ENCODE results near the gene STARD9. TPM values are rescaled to one million over a fixed set of nuclear protein-coding genes. Genes with fewer than 3 reads are reported as not detected.
A peak's percentile ranks its signal among the peaks of the same experiment; 100 is the strongest.

STARD9 gene
- total and polyA plus RNA-seq, 9 of the 15 experiments (the other 6 are each of a cell fraction or from before 2014, with no cell fraction given) = 0.45 to 6.0 (median 3.6) TPM

DNA sequence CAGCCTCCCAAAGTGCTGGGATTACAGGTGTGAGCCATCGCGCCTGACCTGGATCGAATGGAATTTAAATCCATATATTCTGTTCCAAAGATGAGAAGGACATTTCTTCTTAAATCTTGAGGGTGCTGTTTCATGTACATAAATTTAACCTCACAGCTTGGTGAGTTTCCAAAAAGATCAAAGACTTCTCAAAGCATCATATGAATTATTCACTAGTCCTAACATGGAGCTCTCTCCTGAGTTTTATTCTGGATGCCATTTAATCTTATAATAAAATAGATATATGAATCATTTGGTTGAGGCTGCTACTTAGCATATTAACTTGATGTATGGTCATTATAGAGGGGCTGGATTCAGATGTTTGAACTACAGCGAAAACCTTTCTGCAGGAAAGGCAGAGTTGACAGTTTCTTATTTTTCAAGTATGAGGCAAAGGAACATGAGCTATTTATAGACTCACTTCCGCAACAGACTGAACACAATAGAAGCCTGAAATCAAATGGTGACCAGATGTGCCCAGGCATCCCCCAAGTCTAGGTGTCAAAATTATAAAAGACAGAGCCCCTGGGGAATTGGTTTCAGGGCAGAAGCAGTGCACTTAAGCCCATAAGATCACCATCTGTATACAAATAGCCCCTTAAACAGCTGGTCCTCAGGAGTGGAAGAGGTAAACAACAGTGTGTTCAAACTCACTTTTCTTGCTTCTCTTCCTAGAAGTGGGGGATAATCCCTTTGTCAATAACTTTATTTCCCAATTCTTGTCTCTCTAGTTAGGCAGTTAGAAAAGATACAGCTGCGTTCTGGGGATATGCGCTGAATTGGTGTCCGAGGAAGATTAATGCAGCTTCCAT lies 29.7 kb downstream of the STARD9 start:
- peak overlapping the region; percentile 28 for H3K4me2 ChIP-seq (ENCODE audit: insufficient read depth, low read length)
- 58% methylated on average over 8 of the region's 8 CpGs for WGBS (ENCODE audit: insufficient coverage, low coverage, missing lambda C conversion rate)
- no peaks in the 10 kb centered on the region for H3K27me3 ChIP-seq (ENCODE audit: control insufficient read depth in 2 of 2, insufficient read depth in 2 of 2, low read length in 2 of 2)
- ChIA-PET POLR2A (interaction anchor here (0.6 to 4.1 kb wide), 4 partner anchors 11 to 161 kb away, joined by 3 to 16 read pairs (median 3); no protein-coding TSS in a partner anchor), CTCF (ENCODE audit: low intra/inter-chr PET ratio) (interaction anchor here (0.6 kb wide), 1 partner anchor 37 kb away, joined by 3 read pairs; no protein-coding TSS in a partner anchor)
- peaks cover 3 to 26% of the 10 kb centered on the region in 2 experiments; a peak in 3 of 5 replicates for H3K4me1 ChIP-seq (replicated peaks in 1 of 2; ENCODE audit: control insufficient read depth in 2 of 2, insufficient read depth in 2 of 2, low read length in 2 of 2)
- H3K79me2 ChIP-seq (ENCODE audit: control insufficient read depth, insufficient read depth, low read length) = no peaks in the 10 kb centered on the region
- no peaks in the 10 kb centered on the region for H3K9me3 ChIP-seq (replicated peaks; ENCODE audit: control insufficient read depth, insufficient read depth, low read depth, low read length)
- no peaks in the 10 kb centered on the region for H4K20me1 ChIP-seq (replicated peaks; ENCODE audit: control insufficient read depth, insufficient read depth, low read length)
- ATAC-seq (no peak; the same call in 2 of the 3 replicates), FAIRE-seq (no peak), DNase-seq (ENCODE audit: extremely low read depth in 1 of 4, low spot score in 3 of 4) (no peak)
- peak overlapping the region; percentile 39; the same call in 1 of the 3 replicates for H3K27ac ChIP-seq (ENCODE audit: extremely low read depth, low read depth, low read length)
- H3K9me1 ChIP-seq (ENCODE audit: control insufficient read depth, insufficient read depth, low read length) = no peaks in the 10 kb centered on the region
- intact Hi-C loops (cut with micrococcal nuclease) (no loop called here), in situ Hi-C loops (cut with MboI) (no loop called here)
- no peak overlapping the region for H3K4me3 ChIP-seq
- peak overlapping the region; percentile 66 for H2AFZ ChIP-seq (ENCODE audit: low read depth, low read length)
- no peaks in the 10 kb centered on the region for H3K36me3 ChIP-seq (ENCODE audit: control insufficient read depth, insufficient read depth, low read length)
- BruUV-seq (replicated peaks) = no TSS peak
- peak overlapping the region in 1 of 2 experiments; percentile 20; a peak in 1 of 4 replicates for H3K9ac ChIP-seq (ENCODE audit: insufficient read depth in 1 of 2, low read depth in 2 of 2, low read length in 2 of 2)
- no peak for TF ChIP-seq MTA3 (IDR thresholded peaks at IDR 0.05; ENCODE audit: borderline replicate concordance)
- TF ChIP-seq HDAC8 (tag; IDR thresholded peaks at IDR 0.05) = no peak
- peak; percentile 45 to 52; a peak in 2 of 4 replicates for TF ChIP-seq FOXK2 (conservative IDR thresholded peaks at IDR 0.05 in 1 of 2, IDR thresholded peaks at IDR 0.05 in 1 of 2; ENCODE audit: low read depth in 2 of 2)
- TF ChIP-seq ZZZ3 (IDR thresholded peaks at IDR 0.05) = no peak
- no peak for TF ChIP-seq MAFK (IDR thresholded peaks at IDR 0.05; ENCODE audit: low read length)
- TF ChIP-seq ZNF217 (CRISPR knock-in tag; IDR thresholded peaks at IDR 0.05) = no peak
- TF ChIP-seq, protein P1, sequence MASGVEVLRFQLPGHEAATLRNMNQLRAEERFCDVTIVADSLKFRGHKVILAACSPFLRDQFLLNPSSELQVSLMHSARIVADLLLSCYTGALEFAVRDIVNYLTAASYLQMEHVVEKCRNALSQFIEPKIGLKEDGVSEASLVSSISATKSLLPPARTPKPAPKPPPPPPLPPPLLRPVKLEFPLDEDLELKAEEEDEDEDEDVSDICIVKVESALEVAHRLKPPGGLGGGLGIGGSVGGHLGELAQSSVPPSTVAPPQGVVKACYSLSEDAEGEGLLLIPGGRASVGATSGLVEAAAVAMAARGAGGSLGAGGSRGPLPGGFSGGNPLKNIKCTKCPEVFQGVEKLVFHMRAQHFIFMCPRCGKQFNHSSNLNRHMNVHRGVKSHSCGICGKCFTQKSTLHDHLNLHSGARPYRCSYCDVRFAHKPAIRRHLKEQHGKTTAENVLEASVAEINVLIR (CRISPR knock-in tag; IDR thresholded peaks at IDR 0.05) = no peak
- no peak for TF ChIP-seq L3MBTL2 (IDR thresholded peaks at IDR 0.05)
- TF ChIP-seq MEF2A (IDR thresholded peaks at IDR 0.05; ENCODE audit: control insufficient read depth, low read depth, low read length) = peak; percentile 92
- peak; percentile 80 for TF ChIP-seq ZKSCAN8 (CRISPR knock-in tag; IDR thresholded peaks at IDR 0.05)
- TF ChIP-seq ARID2 (IDR thresholded peaks at IDR 0.05) = no peak
- TF ChIP-seq, protein P2, sequence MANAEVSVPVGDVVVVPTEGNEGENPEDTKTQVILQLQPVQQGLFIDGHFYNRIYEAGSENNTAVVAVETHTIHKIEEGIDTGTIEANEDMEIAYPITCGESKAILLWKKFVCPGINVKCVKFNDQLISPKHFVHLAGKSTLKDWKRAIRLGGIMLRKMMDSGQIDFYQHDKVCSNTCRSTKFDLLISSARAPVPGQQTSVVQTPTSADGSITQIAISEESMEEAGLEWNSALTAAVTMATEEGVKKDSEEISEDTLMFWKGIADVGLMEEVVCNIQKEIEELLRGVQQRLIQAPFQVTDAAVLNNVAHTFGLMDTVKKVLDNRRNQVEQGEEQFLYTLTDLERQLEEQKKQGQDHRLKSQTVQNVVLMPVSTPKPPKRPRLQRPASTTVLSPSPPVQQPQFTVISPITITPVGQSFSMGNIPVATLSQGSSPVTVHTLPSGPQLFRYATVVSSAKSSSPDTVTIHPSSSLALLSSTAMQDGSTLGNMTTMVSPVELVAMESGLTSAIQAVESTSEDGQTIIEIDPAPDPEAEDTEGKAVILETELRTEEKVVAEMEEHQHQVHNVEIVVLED (CRISPR knock-in tag; IDR thresholded peaks at IDR 0.05) = no peak
- TF ChIP-seq PML (IDR thresholded peaks at IDR 0.05; ENCODE audit: low read length) = no peak
- TF ChIP-seq, protein P3, sequence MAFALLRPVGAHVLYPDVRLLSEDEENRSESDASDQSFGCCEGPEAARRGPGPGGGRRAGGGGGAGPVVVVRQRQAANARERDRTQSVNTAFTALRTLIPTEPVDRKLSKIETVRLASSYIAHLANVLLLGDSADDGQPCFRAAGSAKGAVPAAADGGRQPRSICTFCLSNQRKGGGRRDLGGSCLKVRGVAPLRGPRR (CRISPR knock-in tag; IDR thresholded peaks at IDR 0.05) = no peak
- TF ChIP-seq MEF2D (tag; conservative IDR thresholded peaks at IDR 0.05; ENCODE audit: low read depth) = 0 out of 2 replicates have a peak, but pooled peaks have one; percentile 48
- no peak for TF ChIP-seq SUPT5H (IDR thresholded peaks at IDR 0.05)
- TF ChIP-seq SMAD2 (IDR thresholded peaks at IDR 0.05; ENCODE audit: low read depth, low read length) = no peak
- peak in 1 of 2 experiments; percentile 70; a peak in 1 of 4 replicates for TF ChIP-seq FOXA3 (CRISPR knock-in tag; conservative IDR thresholded peaks at IDR 0.05 in 1 of 2, IDR thresholded peaks at IDR 0.05 in 1 of 2)
- TF ChIP-seq CAMTA2 (CRISPR knock-in tag; conservative IDR thresholded peaks at IDR 0.05) = no peak
